Upper lobe of left lung (tissue), 6 donors: ENCODE data around the gene ARHGAP24. TPM values are rescaled to one million over a fixed set of nuclear protein-coding genes. Genes with fewer than 3 reads are reported as not detected.
A peak's percentile ranks its signal among the peaks of the same experiment; 100 is the strongest.
"Not testable (repeated sequence)": the region's sequence is repeated elsewhere in the genome, so short reads cannot be mapped to it uniquely, and the experiment has no call there.

Source experiments
- ATAC-seq, 2 donors: fragments of 200-7000 bp; cut with Tn5 transposase; one replicate each; pipeline ENCODE4 v1.9.1; 2022; ENCODE audit warnings: mild to moderate bottlenecking in 2 of 2, moderate library complexity in 2 of 2; ENCODE audit not compliant: low FRiP score in 2 of 2
- DNase-seq, 2 donors: peaks; one replicate each; pipeline ENCODE4 v3.0.0-alpha.2; 2019 to 2020
- H3K27ac ChIP-seq, 4 donors: fragments of 200-600 bp; sonication (generic); one replicate each; pipeline ENCODE4 v1.5.1; 2016 to 2019
- H3K27me3 ChIP-seq, 4 donors: fragments of 200-600 bp; sonication (generic); one replicate each; pipeline ENCODE4 v1.5.1; 2017 to 2019
- H3K36me3 ChIP-seq, 4 donors: fragments of 200-600 bp; sonication (generic); one replicate each; pipeline ENCODE4 v1.5.1; 2016 to 2019
- H3K4me1 ChIP-seq, 4 donors: fragments of 200-600 bp; sonication (generic); one replicate each; pipeline ENCODE4 v1.5.1; 2018 to 2019
- H3K4me3 ChIP-seq, 4 donors: fragments of 200-600 bp; sonication (generic); one replicate each; pipeline ENCODE4 v1.5.1; 2017 to 2019; ENCODE audit warnings: mild to moderate bottlenecking in 2 of 4, moderate library complexity in 1 of 4
- H3K9me3 ChIP-seq, 4 donors: fragments of 200-600 bp; sonication (generic); one replicate each; pipeline ENCODE4 v1.5.1; 2018 to 2019
- CTCF ChIP-seq, 6 experiments: fragments of 450-650 bp in 4 of 6; fragments of 200-600 bp in 2 of 6; sonication (generic) in 2 of 6; IDR thresholded peaks; one replicate each; pipeline ENCODE4 v1.5.1; 2016 to 2019; ENCODE audit warnings: antibody characterized with exemption in 6 of 6
- EP300 ChIP-seq, 4 donors: sonication (generic); formaldehyde crosslinking; IDR thresholded peaks; one replicate each; pipeline ENCODE4 v1.5.1; 2017; ENCODE audit warnings: antibody characterized with exemption in 4 of 4, control low read depth in 2 of 4
- POLR2A ChIP-seq, 4 donors: fragments of 450-650 bp; IDR thresholded peaks; one replicate each; pipeline ENCODE4 v1.5.1; 2016 to 2017; ENCODE audit warnings: antibody characterized with exemption in 4 of 4, mild to moderate bottlenecking in 2 of 4
- POLR2AphosphoS5 ChIP-seq, 2 donors: sonication (generic); formaldehyde crosslinking; IDR thresholded peaks; one replicate each; pipeline ENCODE4 v1.5.1; 2017; ENCODE audit warnings: antibody characterized with exemption in 2 of 2
- WGBS, 2 donors: methylation state at CpG; one replicate each; pipeline ENCODE4 v1.1.5; 2017 to 2018; 5-methylcytosine and 5-hydroxymethylcytosine counted together
- total RNA-seq, 6 donors: library from RNA; depleted of rRNA in 4 of 6; stranded (reverse); fragments of >200 nt in 4 of 6; gene quantifications; one replicate each; pipeline versions ENCODE4 v1.1.0 to v1.2.1, GENCODE V29; 2016 to 2021
- donor health status: DM: no; HTN: no; CAD: no; lungs with moderate emphysema.
- donor health status: DM: no; HTN: yes; CAD: no; lungs with severe emphysema.

The ARHGAP24 gene
- total RNA-seq, 6 donors from 2014 or later: 26.4 to 92.2 (median 52.4) TPM

- no peak for TF ChIP-seq EP300 (IDR thresholded peaks at IDR 0.05)
- TF ChIP-seq POLR2AphosphoS5 (IDR thresholded peaks at IDR 0.05): no peak
- no peak for TF ChIP-seq CTCF (IDR thresholded peaks at IDR 0.05)
- TF ChIP-seq POLR2A (IDR thresholded peaks at IDR 0.05): no peak
- ATAC-seq (no peak), DNase-seq (no peak)
- Histone ChIP-seq H3K4me3 (no peak overlapping the region), H3K4me1 (peaks cover 7 to 18% (median 14%) of the 10 kb centered on the region in 4 donors), H3K27me3 (no peaks in the 10 kb centered on the region), H3K36me3 (no peaks in the 10 kb centered on the region), H3K9me3 (no peaks in the 10 kb centered on the region), H3K27ac (no peak overlapping the region)
- 92 to 93% methylated on average over 3 of the region's 3 CpGs for WGBS, 2 donors
Observed at GRCh38 chr4:85499573-85499972, 24.6 kb downstream of the ARHGAP24 start.

GRCh38 chr4:85500110-85500867 lies 25.3 kb downstream of the ARHGAP24 start:
- TF ChIP-seq EP300 (IDR thresholded peaks at IDR 0.05): no peak
- TF ChIP-seq POLR2A (IDR thresholded peaks at IDR 0.05): no peak
- TF ChIP-seq CTCF (IDR thresholded peaks at IDR 0.05): no peak
- TF ChIP-seq POLR2AphosphoS5 (IDR thresholded peaks at IDR 0.05): no peak
- 88 to 92% methylated on average over 3 of the region's 3 CpGs for WGBS, 2 donors
- peaks cover 0 to 2% (median 0%) of the 10 kb centered on the region in 4 donors for H3K9me3 ChIP-seq
- peaks cover 7 to 18% (median 14%) of the 10 kb centered on the region in 4 donors for H3K4me1 ChIP-seq
- no peaks in the 10 kb centered on the region for H3K27me3 ChIP-seq
- H3K36me3 ChIP-seq: no peaks in the 10 kb centered on the region
- ATAC-seq: no peak
- no peak overlapping the region for H3K4me3 ChIP-seq
- H3K27ac ChIP-seq: no peak overlapping the region
- no peak for DNase-seq

GRCh38 chr4:85501145-85501544 lies 26.2 kb downstream of the ARHGAP24 start:
- peaks cover 7 to 18% (median 14%) of the 10 kb centered on the region in 4 donors for H3K4me1 ChIP-seq
- not testable (repeated sequence) for H3K27ac ChIP-seq, H3K9me3 ChIP-seq, H3K36me3 ChIP-seq, H3K4me3 ChIP-seq, ATAC-seq, DNase-seq, H3K27me3 ChIP-seq

GRCh38 chr4:85508654-85509053 lies 33.7 kb downstream of the ARHGAP24 start:
- Histone ChIP-seq H3K27ac (no peak overlapping the region), H3K9me3 (peaks cover 0 to 2% (median 0%) of the 10 kb centered on the region in 4 donors), H3K36me3 (no peaks in the 10 kb centered on the region), H3K4me3 (no peak overlapping the region), H3K4me1 (no peaks in the 10 kb centered on the region), H3K27me3 (no peaks in the 10 kb centered on the region)
- ATAC-seq: no peak
- TF ChIP-seq CTCF (IDR thresholded peaks at IDR 0.05) (no peak), POLR2AphosphoS5 (IDR thresholded peaks at IDR 0.05) (no peak), POLR2A (IDR thresholded peaks at IDR 0.05) (no peak), EP300 (IDR thresholded peaks at IDR 0.05) (no peak)
- DNase-seq: no peak
- WGBS, 2 donors: 65 to 91% methylated on average over 2 of the region's 2 CpGs

DNA sequence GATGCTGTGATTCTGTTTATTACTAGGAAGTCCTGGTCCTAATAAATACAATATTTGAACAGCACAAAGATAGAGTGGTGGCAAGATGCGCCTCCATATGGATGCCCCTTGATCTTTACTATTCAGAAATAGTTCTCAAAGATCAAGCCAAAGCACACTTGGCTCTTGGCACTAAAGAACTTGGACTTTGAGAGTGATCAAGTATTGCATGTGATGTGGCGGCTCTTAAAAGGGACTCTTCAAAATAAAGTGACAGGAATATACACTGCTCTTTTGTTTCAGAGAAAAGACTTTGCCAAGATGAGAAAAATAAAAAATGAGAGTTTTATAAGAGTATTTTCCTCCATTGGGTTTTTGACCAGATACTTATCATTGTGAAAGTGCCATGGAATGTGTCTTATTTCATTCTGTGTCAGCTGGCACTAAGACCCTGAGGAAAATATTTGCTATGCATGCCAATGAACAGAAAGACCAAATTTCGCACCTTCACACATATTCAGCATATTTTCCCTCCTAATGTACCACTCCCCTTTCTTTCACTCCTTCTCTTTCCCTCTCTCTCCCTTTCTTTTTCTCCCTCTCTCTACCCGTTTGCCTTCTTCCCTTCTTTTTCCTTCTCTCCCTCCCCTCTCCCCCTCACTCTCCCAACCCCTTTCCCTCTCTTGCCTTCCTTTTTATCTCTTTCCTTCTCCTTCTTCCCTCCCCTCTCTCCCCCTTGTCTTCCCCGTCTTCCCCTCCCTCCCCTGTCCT lies 35.1 kb downstream of the ARHGAP24 start:
- no peak overlapping the region for H3K27ac ChIP-seq
- H3K27me3 ChIP-seq: no peaks in the 10 kb centered on the region
- TF ChIP-seq POLR2AphosphoS5 (IDR thresholded peaks at IDR 0.05) (no peak), POLR2A (IDR thresholded peaks at IDR 0.05) (no peak), EP300 (IDR thresholded peaks at IDR 0.05) (no peak), CTCF (IDR thresholded peaks at IDR 0.05) (no peak)
- H3K4me3 ChIP-seq: peak overlapping the region in 1 of 4 donors; percentile 1
- H3K9me3 ChIP-seq: no peaks in the 10 kb centered on the region
- ATAC-seq (no peak), DNase-seq (no peak)
- no peaks in the 10 kb centered on the region for H3K36me3 ChIP-seq
- H3K4me1 ChIP-seq: peaks cover 0 to 11% (median 5%) of the 10 kb centered on the region in 4 donors
- WGBS, 2 donors: 64 to 67% methylated on average over 5 of the region's 5 CpGs
